ENCODE measurements around the gene NR6A1. TPM values are rescaled to one million over a fixed set of nuclear protein-coding genes. Genes with fewer than 3 reads are reported as not detected.
A peak's percentile ranks its signal among the peaks of the same experiment; 100 is the strongest.

The NR6A1 gene
- total RNA-seq, 1 experiment from 2014 or later = 99.3 TPM

GRCh38 chr9:124537926-124538325 lies 233.2 kb downstream of the NR6A1 start:
- no peaks in the 10 kb centered on the region for H3K4me1 Mint-ChIP-seq
- H4K20me1 ChIP-seq (ENCODE audit: control insufficient read depth, insufficient read depth, insufficient read length) = no peaks in the 10 kb centered on the region
- TF ChIP-seq, protein P1, sequence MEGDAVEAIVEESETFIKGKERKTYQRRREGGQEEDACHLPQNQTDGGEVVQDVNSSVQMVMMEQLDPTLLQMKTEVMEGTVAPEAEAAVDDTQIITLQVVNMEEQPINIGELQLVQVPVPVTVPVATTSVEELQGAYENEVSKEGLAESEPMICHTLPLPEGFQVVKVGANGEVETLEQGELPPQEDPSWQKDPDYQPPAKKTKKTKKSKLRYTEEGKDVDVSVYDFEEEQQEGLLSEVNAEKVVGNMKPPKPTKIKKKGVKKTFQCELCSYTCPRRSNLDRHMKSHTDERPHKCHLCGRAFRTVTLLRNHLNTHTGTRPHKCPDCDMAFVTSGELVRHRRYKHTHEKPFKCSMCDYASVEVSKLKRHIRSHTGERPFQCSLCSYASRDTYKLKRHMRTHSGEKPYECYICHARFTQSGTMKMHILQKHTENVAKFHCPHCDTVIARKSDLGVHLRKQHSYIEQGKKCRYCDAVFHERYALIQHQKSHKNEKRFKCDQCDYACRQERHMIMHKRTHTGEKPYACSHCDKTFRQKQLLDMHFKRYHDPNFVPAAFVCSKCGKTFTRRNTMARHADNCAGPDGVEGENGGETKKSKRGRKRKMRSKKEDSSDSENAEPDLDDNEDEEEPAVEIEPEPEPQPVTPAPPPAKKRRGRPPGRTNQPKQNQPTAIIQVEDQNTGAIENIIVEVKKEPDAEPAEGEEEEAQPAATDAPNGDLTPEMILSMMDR (conservative IDR thresholded peaks at IDR 0.05) = no peak

More at GRCh38 chr9:124537926-124538325, 233.2 kb downstream of the NR6A1 start:
- no peaks in the 10 kb centered on the region for H3K27me3 Mint-ChIP-seq (ENCODE audit: low read depth)
- Histone ChIP-seq H3K4ac (ENCODE audit: low read depth, low read length) (no peak overlapping the region), H4K5ac (ENCODE audit: insufficient read length, low read depth, low read length) (no peak overlapping the region), H3K27ac (ENCODE audit: insufficient read length, low read depth, low read length) (no peak overlapping the region), H3K9me3 (ENCODE audit: control insufficient read depth, low read depth, low read length) (no peaks in the 10 kb centered on the region), H2BK20ac (ENCODE audit: low read depth, low read length, poor library complexity, severe bottlenecking) (no peak overlapping the region), H4K91ac (ENCODE audit: insufficient read length, low read depth, low read length) (no peak overlapping the region), H2BK12ac (ENCODE audit: insufficient read length, low read depth, low read length) (no peak overlapping the region), H3K27me3 (ENCODE audit: insufficient read depth, low read length) (no peaks in the 10 kb centered on the region), H2BK5ac (ENCODE audit: insufficient read length, low read length) (no peak overlapping the region), H3K4me1 (ENCODE audit: insufficient read depth, low read length) (no peaks in the 10 kb centered on the region), H3K79me2 (ENCODE audit: insufficient read depth, low read length) (no peaks in the 10 kb centered on the region), H3K14ac (ENCODE audit: insufficient read depth, low read length) (no peak overlapping the region), H3K4me2 (ENCODE audit: insufficient read depth, insufficient read length, low read length) (no peak overlapping the region), H3T11ph (ENCODE audit: low read length) (no peak overlapping the region), H2BK15ac (ENCODE audit: low read depth, low read length) (no peak overlapping the region), H3K79me1 (ENCODE audit: insufficient read depth, low read depth, low read length, poor library complexity, severe bottlenecking) (no peaks in the 10 kb centered on the region), H3K9ac (ENCODE audit: extremely low read depth, insufficient read length, low read length) (no peak overlapping the region), H2AFZ (ENCODE audit: low read length) (no peak overlapping the region), H3K23ac (ENCODE audit: insufficient read length, low read depth, low read length) (no peak overlapping the region), H3K56ac (ENCODE audit: insufficient read length, low read depth, low read length) (no peak overlapping the region), H3K18ac (ENCODE audit: insufficient read length, low read depth, low read length) (no peak overlapping the region), H2AK5ac (ENCODE audit: insufficient read length, low read length) (no peak overlapping the region), H3K23me2 (ENCODE audit: insufficient read length, low read depth, low read length, poor library complexity, severe bottlenecking) (no peaks in the 10 kb centered on the region), H4K8ac (replicated peaks; ENCODE audit: insufficient read length, low read depth, low read length) (no peak overlapping the region), H2BK120ac (ENCODE audit: low read depth, low read length, poor library complexity, severe bottlenecking) (no peak overlapping the region)
- 0 out of 7 replicates have a peak overlapping the region, but pooled peaks of 1 of the 3 experiments have one; percentile 39 for H3K27ac Mint-ChIP-seq
- peaks cover 33 to 49% (median 40%) of the 10 kb centered on the region in 3 experiments; a peak in 6 of 7 replicates for H3K36me3 Mint-ChIP-seq (ENCODE audit: insufficient read depth in 1 of 3, low read depth in 3 of 3)
- no peak for DNase-seq
- no peak overlapping the region for H3K4me3 Mint-ChIP-seq
- H3K9me3 Mint-ChIP-seq = no peaks in the 10 kb centered on the region
- WGBS (ENCODE audit: extremely low coverage, insufficient read length, low lambda C conversion rate) = no CpG with 5 or more reads among the region's 8 CpGs

All from H9 (cell line).